Endothelial cell of umbilical vein (primary cell): ENCODE data around the gene RAMP1. TPM values are rescaled to one million over a fixed set of nuclear protein-coding genes. Genes with fewer than 3 reads are reported as not detected.

Source experiments
- BruUV-seq: library from RNA; stranded (reverse); fragments of 400-500 nt; replicated peaks from 2 replicates; lab custom pipeline; 2021; lab: Mats Ljungman, UMichigan
- CTCF ChIA-PET: fragments of 300-600, 350-600 bp; sonication (Branson Sonifier 250); formaldehyde crosslinking; loops from one replicate; lab custom pipeline; 2021; ENCODE audit warnings: antibody characterized with exemption, inconsistent platforms; lab: Charles Lee
- POLR2A ChIA-PET: fragments of 300-600, 350-600 bp; sonication (Branson Sonifier 250); formaldehyde crosslinking; loops from one replicate; lab custom pipeline; 2021; ENCODE audit warnings: antibody characterized with exemption, inconsistent platforms; lab: Charles Lee
- DNase-seq: peaks from one replicate; pipeline ENCODE4 v3.0.0-alpha.2; 2011; ENCODE audit warnings: low read depth, low spot score
- FAIRE-seq: peaks from 2 replicates; lab custom pipeline; 2011; peaks lifted over from hg19 to GRCh38; lab: Jason Lieb, UNC
- H2AFZ ChIP-seq: 2 replicates; pipeline ENCODE4 v1.6.0; 2012; ENCODE audit warnings: low read depth, low read length, control low read depth, inconsistent platforms
- H3K27ac ChIP-seq: 2 replicates; pipeline ENCODE4 v1.5.1; 2011; ENCODE audit warnings: low read depth, mild to moderate bottlenecking, control low read depth, low read length, moderate library complexity; ENCODE audit not compliant: insufficient read depth
- H3K27me3 ChIP-seq, 2 experiments: 2 replicates each; pipeline versions ENCODE4 v1.6.0 to v1.6.1; 2011; ENCODE audit warnings: low read length in 2 of 2, mixed read lengths in 1 of 2; ENCODE audit not compliant: control insufficient read depth in 2 of 2, insufficient read depth in 2 of 2
- H3K36me3 ChIP-seq, 2 experiments: 2 replicates in 1 of 2; 3 replicates in 1 of 2; pipeline ENCODE4 v1.5.1; 2011; ENCODE audit warnings: low read length in 2 of 2, mild to moderate bottlenecking in 1 of 2, moderate library complexity in 1 of 2; ENCODE audit not compliant: control insufficient read depth in 2 of 2, insufficient read depth in 2 of 2; ENCODE audit errors: extremely low read depth in 1 of 2
- H3K4me1 ChIP-seq: 3 replicates; pipeline ENCODE4 v1.5.1; 2011; ENCODE audit warnings: mild to moderate bottlenecking, low read length; ENCODE audit not compliant: control insufficient read depth, insufficient read depth; ENCODE audit errors: extremely low read depth
- H3K4me2 ChIP-seq: 2 replicates; pipeline ENCODE4 v1.6.1; 2011; ENCODE audit warnings: low read length, control low read depth, mixed read lengths; ENCODE audit not compliant: insufficient read depth
- H3K4me3 ChIP-seq, 3 experiments: fragments of 200-600 bp in 1 of 3; sonication (generic), shearing (Covaris generic) in 1 of 3; replicated peaks in 1 of 3; 2 replicates each; pipeline ENCODE4 v1.5.1; 2011 to 2016; ENCODE audit warnings: control low read depth in 3 of 3, low read length in 3 of 3, mild to moderate bottlenecking in 2 of 3, inconsistent platforms in 1 of 3, low read depth in 1 of 3, moderate library complexity in 1 of 3; ENCODE audit not compliant: insufficient read depth in 1 of 3
- H3K79me2 ChIP-seq: 2 replicates; pipeline ENCODE4 v1.6.0; 2012; ENCODE audit warnings: low read length, inconsistent platforms; ENCODE audit not compliant: control insufficient read depth, insufficient read depth
- H3K9ac ChIP-seq: replicated peaks from 2 replicates; pipeline ENCODE3; 2011; ENCODE audit warnings: low read length, control low read depth; ENCODE audit not compliant: insufficient read depth; ENCODE audit errors: extremely low read depth
- H3K9me1 ChIP-seq: replicated peaks from 3 replicates; pipeline ENCODE4 v1.6.0; 2011; ENCODE audit warnings: mild to moderate bottlenecking, low read length; ENCODE audit not compliant: control insufficient read depth, insufficient read depth; ENCODE audit errors: extremely low read depth
- H3K9me3 ChIP-seq: replicated peaks from 2 replicates; pipeline ENCODE4 v1.5.1; 2012; ENCODE audit warnings: low read length, inconsistent platforms; ENCODE audit not compliant: control insufficient read depth, insufficient read depth
- H4K20me1 ChIP-seq: replicated peaks from 2 replicates; pipeline ENCODE3; 2011; ENCODE audit warnings: mild to moderate bottlenecking, low read length; ENCODE audit not compliant: control insufficient read depth, insufficient read depth; ENCODE audit errors: extremely low read depth
- CTCF ChIP-seq, 2 donors: IDR thresholded peaks; 1 replicate in 1 of 2; 2 replicates in 1 of 2; pipeline ENCODE4 v1.5.1; 2011; ENCODE audit warnings: low read length in 2 of 2, mild to moderate bottlenecking in 2 of 2, moderate library complexity in 2 of 2, control low read depth in 1 of 2, inconsistent platforms in 1 of 2, low read depth in 1 of 2; ENCODE audit not compliant: insufficient read depth in 1 of 2; ENCODE audit errors: extremely low read depth in 1 of 2
- EZH2 ChIP-seq: IDR thresholded peaks from 2 replicates; pipeline ENCODE4 v1.6.1; 2012; ENCODE audit warnings: borderline replicate concordance, low read depth, mild to moderate bottlenecking, moderate library complexity, low read length, inconsistent platforms; ENCODE audit not compliant: severe bottlenecking
- FOS ChIP-seq: IDR thresholded peaks from 2 replicates; pipeline ENCODE4 v1.6.1; 2011; ENCODE audit warnings: mild to moderate bottlenecking, low read length, moderate library complexity, borderline replicate concordance; ENCODE audit not compliant: insufficient read depth
- GATA2 ChIP-seq: IDR thresholded peaks from 2 replicates; pipeline ENCODE4 v1.7.0; 2011; ENCODE audit warnings: low read depth, mild to moderate bottlenecking, moderate library complexity, mixed read lengths, low read length; ENCODE audit not compliant: insufficient read length, insufficient read depth
- JUN ChIP-seq: IDR thresholded peaks from 2 replicates; pipeline ENCODE4 v1.6.1; 2011; ENCODE audit warnings: borderline replicate concordance, low read depth; ENCODE audit not compliant: insufficient read length, insufficient read depth
- MAX ChIP-seq: IDR thresholded peaks from 2 replicates; pipeline ENCODE4 v1.6.1; 2011; ENCODE audit not compliant: insufficient read depth, insufficient read length
- MYC ChIP-seq: IDR thresholded peaks from one replicate; pipeline ENCODE4 v1.6.1; 2011; ENCODE audit warnings: mild to moderate bottlenecking, low read depth, low read length
- POLR2A ChIP-seq: IDR thresholded peaks from 2 replicates; pipeline ENCODE4 v1.6.1; 2012; ENCODE audit warnings: low read depth, mild to moderate bottlenecking, control low read depth, low read length
- POLR2AphosphoS5 ChIP-seq: IDR thresholded peaks from 2 replicates; pipeline ENCODE4 v1.6.1; 2012; ENCODE audit warnings: low read depth, mild to moderate bottlenecking, control low read depth, low read length, moderate library complexity; ENCODE audit not compliant: insufficient read depth
- dilution Hi-C: fragments of 300-500 bp; cut with MboI; formaldehyde crosslinking; loops from one replicate; pipeline ENCODE4 v1.15.0; 2019; ENCODE audit warnings: low sequenced_read_pairs; ENCODE audit not compliant: extremely low pct_ligation_motif_present
- intact Hi-C: fragments of 100-400 bp; cut with micrococcal nuclease; formaldehyde crosslinking; loops from one replicate; pipeline ENCODE4 v1.10.0; 2022
- polyA plus RNA-seq, 4 experiments: library from polyadenylated mRNA; depleted of rRNA in 3 of 4; stranded (reverse) in 3 of 4; unstranded in 1 of 4; fragments of >200 nt; gene quantifications; 2 replicates each; pipeline versions ENCODE4 v1.2.1 to v1.2.3, GENCODE V29; 2011 to 2012; ENCODE audit warnings: missing spikeins in 1 of 4
- total RNA-seq: library from RNA; stranded (reverse); gene quantifications from 2 replicates; pipeline ENCODE4 v1.2.3, GENCODE V29; 2021

Gene RAMP1
- total and polyA plus RNA-seq, 2 donors (not counting 3 experiments of a cell fraction or from before 2014, with no cell fraction given) = 0.18 TPM; not detected in 1

DNA sequence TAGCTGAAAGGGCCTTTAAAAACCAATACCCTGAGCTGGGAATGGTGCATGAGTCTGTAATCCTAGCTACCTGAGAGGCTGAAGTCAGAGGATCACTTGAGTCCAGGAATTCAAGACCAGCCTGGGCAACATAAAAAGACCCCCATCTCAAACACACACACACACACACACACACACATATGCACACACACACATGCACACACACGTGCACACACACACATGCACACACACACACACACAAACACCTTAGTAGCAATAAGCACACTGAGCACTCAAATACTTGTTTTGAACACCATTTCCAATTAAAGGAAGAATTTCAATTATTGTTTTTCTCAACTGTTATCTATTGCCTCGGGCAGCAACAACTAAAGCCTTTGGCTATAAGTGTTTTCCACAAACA lies 81.8 kb downstream of the RAMP1 start:
- DNase-seq (no peak), FAIRE-seq (no peak)
- Histone ChIP-seq H3K4me2 (no peak overlapping the region), H3K4me3 (no peak overlapping the region), H2AFZ (no peak overlapping the region), H3K4me1 (peaks cover 16% of the 10 kb centered on the region), H3K9ac (no peak overlapping the region), H3K9me1 (no peaks in the 10 kb centered on the region), H3K27ac (no peak overlapping the region), H3K36me3 (no peaks in the 10 kb centered on the region), H3K27me3 (peaks cover 0 to 7% of the 10 kb centered on the region in 2 experiments), H3K79me2 (no peaks in the 10 kb centered on the region), H3K9me3 (no peaks in the 10 kb centered on the region), H4K20me1 (no peaks in the 10 kb centered on the region)
- intact Hi-C loops = no loop called here
- TF ChIP-seq POLR2A (no peak), POLR2AphosphoS5 (no peak), FOS (no peak), GATA2 (no peak), EZH2 (no peak), CTCF (IDR thresholded peaks at IDR 0.05; ENCODE audit: extremely low read depth in 1 of 2, insufficient read depth in 1 of 2, low read depth in 1 of 2, low read length in 2 of 2) (no peak), MYC (no peak), JUN (no peak), MAX (no peak)
- POLR2A ChIA-PET = no interaction called here
- BruUV-seq = no TSS peak
- dilution Hi-C loops = no loop called here
- CTCF ChIA-PET = interaction anchor here (0.6 to 1.2 kb wide), 3 partner anchors 12 to 18 kb away, joined by 3 to 4 read pairs (median 4); no protein-coding TSS in a partner anchor
